NB4 (cell line): ENCODE measurements around the gene PAX2.

Experiments
- DNase-seq: peaks from one replicate; pipeline ENCODE4 v3.0.0; 2010; ENCODE audit warnings: low read depth
- H3K4me3 ChIP-seq: one replicate; pipeline ENCODE4 v1.5.1; 2011; ENCODE audit warnings: mild to moderate bottlenecking, low read depth, low read length, moderate library complexity
- MYC ChIP-seq: IDR thresholded peaks from 2 replicates; pipeline ENCODE4 v1.6.1; 2011; ENCODE audit warnings: low read depth, low read length
- POLR2A ChIP-seq: IDR thresholded peaks from 2 replicates; pipeline ENCODE4 v1.6.1; 2011; ENCODE audit warnings: mild to moderate bottlenecking; ENCODE audit not compliant: insufficient read length; ENCODE audit errors: extremely low read depth
- TF ChIP-seq, protein P1 (sequence below): IDR thresholded peaks from 2 replicates; pipeline ENCODE4 v1.6.1; 2011; ENCODE audit warnings: low read depth, low read length
- TF ChIP-seq, protein P2 (sequence below): IDR thresholded peaks from one replicate; pipeline ENCODE4 v1.5.1; 2012; ENCODE audit warnings: low read depth, low read length

Gene PAX2

DNA sequence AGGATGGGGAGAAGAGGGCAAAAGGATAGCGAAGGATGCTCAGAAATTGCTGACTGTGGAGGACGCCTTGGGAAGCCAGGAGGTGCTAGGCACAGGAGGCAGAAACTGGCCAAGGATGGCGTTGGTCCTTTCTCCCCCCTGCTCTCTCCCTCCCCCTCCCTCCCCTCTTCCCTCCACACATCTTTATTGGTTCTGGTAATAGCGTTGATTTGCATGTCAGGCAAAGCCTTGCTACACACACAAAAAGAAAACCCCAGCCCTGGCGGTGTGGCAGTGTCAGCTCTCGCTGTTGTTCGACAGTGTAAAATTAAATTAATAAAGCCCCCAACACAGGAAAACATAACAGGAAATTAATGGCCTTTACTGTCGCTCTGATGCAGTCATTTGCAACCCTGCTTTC, 47.2 kb downstream of the PAX2 start:
- no peak for DNase-seq
- H3K4me3 ChIP-seq = no peak overlapping the region
- TF ChIP-seq POLR2A = no peak
- no peak for TF ChIP-seq MYC
- TF ChIP-seq, protein P1, sequence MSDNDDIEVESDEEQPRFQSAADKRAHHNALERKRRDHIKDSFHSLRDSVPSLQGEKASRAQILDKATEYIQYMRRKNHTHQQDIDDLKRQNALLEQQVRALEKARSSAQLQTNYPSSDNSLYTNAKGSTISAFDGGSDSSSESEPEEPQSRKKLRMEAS = no peak
- TF ChIP-seq, protein P2, sequence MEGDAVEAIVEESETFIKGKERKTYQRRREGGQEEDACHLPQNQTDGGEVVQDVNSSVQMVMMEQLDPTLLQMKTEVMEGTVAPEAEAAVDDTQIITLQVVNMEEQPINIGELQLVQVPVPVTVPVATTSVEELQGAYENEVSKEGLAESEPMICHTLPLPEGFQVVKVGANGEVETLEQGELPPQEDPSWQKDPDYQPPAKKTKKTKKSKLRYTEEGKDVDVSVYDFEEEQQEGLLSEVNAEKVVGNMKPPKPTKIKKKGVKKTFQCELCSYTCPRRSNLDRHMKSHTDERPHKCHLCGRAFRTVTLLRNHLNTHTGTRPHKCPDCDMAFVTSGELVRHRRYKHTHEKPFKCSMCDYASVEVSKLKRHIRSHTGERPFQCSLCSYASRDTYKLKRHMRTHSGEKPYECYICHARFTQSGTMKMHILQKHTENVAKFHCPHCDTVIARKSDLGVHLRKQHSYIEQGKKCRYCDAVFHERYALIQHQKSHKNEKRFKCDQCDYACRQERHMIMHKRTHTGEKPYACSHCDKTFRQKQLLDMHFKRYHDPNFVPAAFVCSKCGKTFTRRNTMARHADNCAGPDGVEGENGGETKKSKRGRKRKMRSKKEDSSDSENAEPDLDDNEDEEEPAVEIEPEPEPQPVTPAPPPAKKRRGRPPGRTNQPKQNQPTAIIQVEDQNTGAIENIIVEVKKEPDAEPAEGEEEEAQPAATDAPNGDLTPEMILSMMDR = no peak

DNA sequence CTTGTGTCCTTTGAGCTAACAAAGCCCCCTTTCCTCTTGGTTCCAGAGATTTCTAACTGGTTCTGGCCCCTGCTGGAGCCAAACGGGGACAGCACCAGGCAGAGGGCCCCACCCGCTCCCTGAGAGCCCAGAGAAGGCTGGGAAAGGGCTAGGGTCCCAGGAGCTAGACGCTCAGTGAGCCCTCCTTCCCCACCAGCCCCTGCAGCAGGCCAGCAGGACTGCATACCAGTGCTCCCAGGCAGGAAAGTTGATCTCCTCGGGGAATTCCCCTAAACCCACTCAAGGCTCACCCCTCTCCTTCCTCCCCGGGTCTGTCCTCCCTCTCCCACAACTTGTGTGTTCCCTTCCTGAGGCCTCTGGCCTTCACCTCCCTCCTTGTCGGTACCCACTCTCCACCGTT, 47.7 kb downstream of the PAX2 start:
- DNase-seq = no peak
- TF ChIP-seq MYC (no peak), POLR2A (no peak)
- TF ChIP-seq, protein P2 = no peak
- TF ChIP-seq, protein P1 = no peak
- no peak overlapping the region for H3K4me3 ChIP-seq

DNA sequence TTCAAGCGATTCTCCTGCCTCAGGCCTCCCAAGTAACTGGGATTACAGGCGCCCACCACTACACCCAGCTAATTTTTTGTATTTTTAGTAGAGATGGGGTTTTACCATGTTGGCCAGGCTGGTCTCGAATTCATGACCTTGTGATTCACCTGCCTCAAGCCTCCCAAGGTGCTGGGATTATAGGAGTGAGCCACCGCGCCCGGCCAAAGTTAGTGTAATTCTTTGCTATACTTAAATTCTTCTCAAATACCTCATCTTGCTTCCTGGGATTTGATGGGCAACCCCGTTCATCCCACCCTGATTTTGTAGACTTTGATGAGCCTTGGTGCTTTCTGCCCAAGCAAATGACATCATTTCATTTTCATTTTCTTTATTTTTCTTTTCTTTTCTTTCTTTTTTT, 54.5 kb downstream of the PAX2 start:
- DNase-seq = no peak
- TF ChIP-seq POLR2A (no peak), MYC (no peak)
- TF ChIP-seq, protein P2 = no peak
- TF ChIP-seq, protein P1 = no peak
- H3K4me3 ChIP-seq = no peak overlapping the region

DNA sequence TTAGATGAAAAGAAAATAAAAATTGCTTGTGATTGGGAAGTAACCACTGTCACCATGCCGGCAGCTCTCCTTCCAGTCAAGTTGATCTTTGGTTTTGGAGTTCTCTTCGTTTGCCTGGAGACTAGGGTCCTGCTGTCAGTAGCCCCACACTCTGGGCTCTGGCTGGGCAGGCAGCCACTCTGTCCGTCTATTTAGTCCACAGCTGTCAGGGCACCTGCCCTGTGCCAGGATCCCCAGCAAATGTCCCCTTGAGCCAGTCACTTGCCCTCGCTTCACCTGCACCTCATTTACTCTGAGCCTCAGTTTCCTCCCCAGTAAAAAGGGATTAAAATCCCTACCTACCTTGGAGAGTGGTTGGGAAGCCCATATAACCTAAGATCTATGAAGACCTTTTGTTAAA, 55.5 kb downstream of the PAX2 start:
- TF ChIP-seq, protein P1 = no peak
- TF ChIP-seq, protein P2 = no peak
- TF ChIP-seq POLR2A = no peak
- TF ChIP-seq MYC = no peak
- H3K4me3 ChIP-seq = no peak overlapping the region
- no peak for DNase-seq

DNA sequence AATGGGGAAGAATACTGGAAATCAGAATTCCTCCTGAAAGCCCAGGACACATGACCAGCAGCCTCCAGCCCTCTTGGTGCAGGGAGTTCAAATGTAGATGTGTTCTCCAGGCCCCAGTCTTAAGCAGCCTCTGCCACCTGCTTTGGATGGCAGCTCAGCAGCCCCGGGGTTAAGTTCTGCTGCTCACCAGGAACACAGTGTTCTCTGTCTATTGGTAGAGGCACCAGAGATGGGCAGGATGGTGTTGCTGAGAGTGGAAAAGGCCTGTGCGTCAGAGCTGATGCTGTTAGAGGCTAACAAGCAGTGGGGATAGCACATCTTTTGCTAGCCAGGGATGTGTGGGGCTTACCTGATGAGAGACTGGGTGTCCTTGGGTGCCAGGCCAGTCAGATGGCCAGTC, 56.8 kb downstream of the PAX2 start:
- TF ChIP-seq POLR2A (no peak), MYC (no peak)
- TF ChIP-seq, protein P1 = no peak
- TF ChIP-seq, protein P2 = no peak
- DNase-seq = no peak
- H3K4me3 ChIP-seq = no peak overlapping the region

DNA sequence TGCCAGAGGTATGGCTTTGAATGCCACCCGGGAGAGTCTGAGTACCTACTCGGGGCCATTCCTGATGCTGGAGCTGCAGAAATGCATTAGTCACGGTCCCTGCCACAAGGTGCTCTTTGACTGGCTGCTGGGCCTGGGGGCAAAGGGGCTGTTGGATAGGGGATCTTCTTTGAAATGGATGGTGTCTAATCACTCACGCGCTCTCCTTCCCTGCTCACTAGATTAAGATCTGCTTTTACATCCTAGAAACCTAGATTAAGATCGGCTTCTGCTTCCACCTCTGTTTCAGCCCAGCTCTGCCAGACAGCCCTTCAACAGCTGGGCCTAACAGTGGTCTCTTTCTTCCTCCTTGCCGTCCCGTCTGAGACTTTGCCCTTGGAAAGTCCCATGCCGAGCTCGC, 57.2 kb downstream of the PAX2 start:
- TF ChIP-seq, protein P1 = no peak
- TF ChIP-seq POLR2A (no peak), MYC (no peak)
- TF ChIP-seq, protein P2 = no peak
- DNase-seq = no peak
- no peak overlapping the region for H3K4me3 ChIP-seq
